ENCODE measurements around the gene RIMBP2. TPM values are rescaled to one million over a fixed set of nuclear protein-coding genes. Genes with fewer than 3 reads are reported as not detected.

The RIMBP2 gene
- total RNA-seq, 1 experiment from 2014 or later = 0.95 TPM

DNA sequence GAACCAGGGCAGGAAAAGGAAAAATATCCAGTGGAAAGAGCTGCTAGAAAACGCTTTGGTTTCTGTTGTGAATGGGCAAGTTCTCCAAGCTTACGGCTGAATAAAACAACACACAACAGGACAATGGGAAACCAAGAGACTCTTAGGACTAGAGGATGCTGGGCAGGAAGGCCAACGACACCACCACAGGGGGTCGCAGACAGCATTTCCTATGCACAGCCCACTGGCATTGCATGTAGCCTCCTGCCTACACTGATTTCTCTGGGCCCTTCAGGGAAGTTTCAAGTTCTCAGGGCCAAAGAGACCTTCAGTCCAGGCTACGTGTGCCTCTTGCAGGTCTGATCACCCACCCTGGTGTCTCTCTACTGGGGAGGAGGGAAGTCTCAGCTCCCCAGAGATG is 108.0 kb downstream of the RIMBP2 start:
- no peak for DNase-seq (ENCODE audit: low spot score)
- TF ChIP-seq, protein P1, sequence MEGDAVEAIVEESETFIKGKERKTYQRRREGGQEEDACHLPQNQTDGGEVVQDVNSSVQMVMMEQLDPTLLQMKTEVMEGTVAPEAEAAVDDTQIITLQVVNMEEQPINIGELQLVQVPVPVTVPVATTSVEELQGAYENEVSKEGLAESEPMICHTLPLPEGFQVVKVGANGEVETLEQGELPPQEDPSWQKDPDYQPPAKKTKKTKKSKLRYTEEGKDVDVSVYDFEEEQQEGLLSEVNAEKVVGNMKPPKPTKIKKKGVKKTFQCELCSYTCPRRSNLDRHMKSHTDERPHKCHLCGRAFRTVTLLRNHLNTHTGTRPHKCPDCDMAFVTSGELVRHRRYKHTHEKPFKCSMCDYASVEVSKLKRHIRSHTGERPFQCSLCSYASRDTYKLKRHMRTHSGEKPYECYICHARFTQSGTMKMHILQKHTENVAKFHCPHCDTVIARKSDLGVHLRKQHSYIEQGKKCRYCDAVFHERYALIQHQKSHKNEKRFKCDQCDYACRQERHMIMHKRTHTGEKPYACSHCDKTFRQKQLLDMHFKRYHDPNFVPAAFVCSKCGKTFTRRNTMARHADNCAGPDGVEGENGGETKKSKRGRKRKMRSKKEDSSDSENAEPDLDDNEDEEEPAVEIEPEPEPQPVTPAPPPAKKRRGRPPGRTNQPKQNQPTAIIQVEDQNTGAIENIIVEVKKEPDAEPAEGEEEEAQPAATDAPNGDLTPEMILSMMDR (conservative IDR thresholded peaks at IDR 0.05; ENCODE audit: low read depth, low read length) = no peak
- no peak for TF ChIP-seq EZH2 (IDR thresholded peaks at IDR 0.05; ENCODE audit: borderline replicate concordance, low read depth, low read length, poor library complexity, severe bottlenecking)
- Histone ChIP-seq H3K9me3 (ENCODE audit: low read depth, low read length, poor library complexity, severe bottlenecking) (no peaks in the 10 kb centered on the region), H3K4me1 (ENCODE audit: insufficient read depth, low read length, poor library complexity, severe bottlenecking) (no peaks in the 10 kb centered on the region), H3K27me3 (replicated peaks; ENCODE audit: insufficient read depth, low read depth, low read length, poor library complexity) (peaks cover 27% of the 10 kb centered on the region), H3K36me3 (ENCODE audit: insufficient read depth, low read length, poor library complexity, severe bottlenecking) (no peaks in the 10 kb centered on the region), H3K4me3 (ENCODE audit: low read depth, low read length, poor library complexity, severe bottlenecking) (no peak overlapping the region), H3K27ac (ENCODE audit: low read depth, low read length, poor library complexity, severe bottlenecking) (no peak overlapping the region)
- no TSS peak for BruUV-seq (replicated peaks)
- intact Hi-C loops (cut with micrococcal nuclease; ENCODE audit: unreplicated experiment) = no loop called here
- ChIA-PET CTCF (no interaction called here), POLR2A (ENCODE audit: low non-redundant PET) (no interaction called here)

DNA sequence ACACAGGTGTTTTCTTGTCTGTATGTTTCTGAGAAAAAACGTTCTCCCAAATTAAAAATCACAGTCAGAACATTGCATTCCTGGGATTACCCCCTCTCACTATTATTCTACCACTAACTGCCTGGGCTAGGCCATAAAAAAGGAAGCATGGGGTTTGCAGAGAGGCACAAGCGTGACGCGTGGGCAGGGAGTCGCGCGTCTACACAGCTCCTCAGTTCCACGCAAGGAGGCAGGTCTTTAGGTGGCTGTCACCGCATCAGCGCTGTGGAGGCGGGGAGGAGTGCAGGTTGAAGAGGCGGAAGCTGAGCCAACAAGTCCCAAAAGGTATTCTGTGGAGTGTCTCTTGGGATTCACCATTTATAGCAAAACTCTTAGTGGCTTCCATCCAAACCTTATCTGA is 109.9 kb downstream of the RIMBP2 start:
- CTCF ChIA-PET = no interaction called here
- intact Hi-C loops (cut with micrococcal nuclease; ENCODE audit: unreplicated experiment) = no loop called here
- BruUV-seq (replicated peaks) = no TSS peak

GRCh38 chr12:130603396-130603965 is 112.6 kb downstream of the RIMBP2 start:
- DNase-seq (ENCODE audit: low spot score) = no peak
- BruUV-seq (replicated peaks) = no TSS peak

More for the DNA sequence above, 109.9 kb downstream of the RIMBP2 start:
- H3K4me1 ChIP-seq (ENCODE audit: insufficient read depth, low read length, poor library complexity, severe bottlenecking) = no peaks in the 10 kb centered on the region
- POLR2A ChIA-PET (ENCODE audit: low non-redundant PET) = no interaction called here
- TF ChIP-seq, protein P1 (conservative IDR thresholded peaks at IDR 0.05; ENCODE audit: low read depth, low read length) = no peak
- no peak for TF ChIP-seq EZH2 (IDR thresholded peaks at IDR 0.05; ENCODE audit: borderline replicate concordance, low read depth, low read length, poor library complexity, severe bottlenecking)
- H3K36me3 ChIP-seq (ENCODE audit: insufficient read depth, low read length, poor library complexity, severe bottlenecking) = no peaks in the 10 kb centered on the region
- DNase-seq (ENCODE audit: low spot score) = no peak
- H3K4me3 ChIP-seq (ENCODE audit: low read depth, low read length, poor library complexity, severe bottlenecking) = no peak overlapping the region
- H3K27ac ChIP-seq (ENCODE audit: low read depth, low read length, poor library complexity, severe bottlenecking) = no peak overlapping the region
- H3K27me3 ChIP-seq (replicated peaks; ENCODE audit: insufficient read depth, low read depth, low read length, poor library complexity) = peaks cover 27% of the 10 kb centered on the region
- no peaks in the 10 kb centered on the region for H3K9me3 ChIP-seq (ENCODE audit: low read depth, low read length, poor library complexity, severe bottlenecking)

More at GRCh38 chr12:130603396-130603965, 112.6 kb downstream of the RIMBP2 start:
- TF ChIP-seq, protein P1 (conservative IDR thresholded peaks at IDR 0.05; ENCODE audit: low read depth, low read length) = no peak
- ChIA-PET CTCF (no interaction called here), POLR2A (ENCODE audit: low non-redundant PET) (no interaction called here)
- peaks cover 28% of the 10 kb centered on the region for H3K27me3 ChIP-seq (replicated peaks; ENCODE audit: insufficient read depth, low read depth, low read length, poor library complexity)
- H3K9me3 ChIP-seq (ENCODE audit: low read depth, low read length, poor library complexity, severe bottlenecking) = no peaks in the 10 kb centered on the region
- intact Hi-C loops (cut with micrococcal nuclease; ENCODE audit: unreplicated experiment) = no loop called here
- H3K4me1 ChIP-seq (ENCODE audit: insufficient read depth, low read length, poor library complexity, severe bottlenecking) = no peaks in the 10 kb centered on the region
- no peak overlapping the region for H3K4me3 ChIP-seq (ENCODE audit: low read depth, low read length, poor library complexity, severe bottlenecking)
- no peak overlapping the region for H3K27ac ChIP-seq (ENCODE audit: low read depth, low read length, poor library complexity, severe bottlenecking)
- H3K36me3 ChIP-seq (ENCODE audit: insufficient read depth, low read length, poor library complexity, severe bottlenecking) = no peaks in the 10 kb centered on the region
